Hematopoietic multipotent progenitor cell (in vitro differentiated cells): ENCODE data around the gene ENTPD6. TPM values are rescaled to one million over a fixed set of nuclear protein-coding genes. Genes with fewer than 3 reads are reported as not detected.
"Not testable (repeated sequence)": the region's sequence is repeated elsewhere in the genome, so short reads cannot be mapped to it uniquely, and the experiment has no call there.

Source experiments
- DNase-seq, 3 donors: peaks; one replicate each; pipeline ENCODE4 v3.0.0-alpha.2; 2011 to 2015; ENCODE audit warnings: low read depth in 2 of 3, low spot score in 2 of 3
- total RNA-seq: library from RNA; depleted of rRNA; stranded (reverse); fragments of >200 nt; gene quantifications from one replicate; pipeline ENCODE4 v1.2.3, GENCODE V29; 2012

The ENTPD6 gene
- total RNA-seq, 1 donor = 43.6 TPM

DNA sequence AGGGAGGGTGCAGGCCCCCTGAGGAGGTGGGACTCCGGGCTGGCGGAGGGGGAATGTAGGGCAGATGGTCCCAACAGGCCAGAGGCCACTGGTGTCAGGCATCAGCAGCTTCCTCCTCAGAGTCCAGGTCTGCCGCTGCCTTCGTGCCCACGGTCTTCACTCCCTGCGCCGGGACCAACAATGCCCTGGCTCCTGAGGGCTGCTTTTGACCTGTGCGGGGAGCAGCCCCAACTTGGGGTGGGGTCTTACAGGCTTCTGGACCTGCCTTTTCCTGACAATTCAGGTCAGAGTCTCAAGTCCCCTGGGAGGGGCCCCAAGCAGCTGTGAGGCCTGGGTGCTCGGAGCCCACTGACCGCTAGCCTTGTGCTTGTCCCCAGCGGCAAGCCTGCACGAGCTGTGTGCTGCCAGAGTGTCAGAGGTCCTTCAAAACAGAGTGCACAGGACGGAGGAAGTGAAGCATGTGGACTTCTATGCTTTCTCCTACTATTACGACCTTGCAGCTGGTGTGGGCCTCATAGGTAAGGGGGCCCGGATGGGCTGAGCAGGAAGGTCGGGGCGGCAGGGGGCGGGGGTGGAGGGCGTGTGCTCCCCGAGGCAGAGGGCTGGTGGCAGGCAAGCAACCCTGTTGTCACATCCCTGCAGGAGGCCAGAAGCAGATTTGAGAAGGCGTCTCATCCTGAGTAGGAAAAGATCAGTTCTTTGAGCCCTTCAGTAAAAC, 27.1 kb downstream of the ENTPD6 start:
- no peak for DNase-seq

DNA sequence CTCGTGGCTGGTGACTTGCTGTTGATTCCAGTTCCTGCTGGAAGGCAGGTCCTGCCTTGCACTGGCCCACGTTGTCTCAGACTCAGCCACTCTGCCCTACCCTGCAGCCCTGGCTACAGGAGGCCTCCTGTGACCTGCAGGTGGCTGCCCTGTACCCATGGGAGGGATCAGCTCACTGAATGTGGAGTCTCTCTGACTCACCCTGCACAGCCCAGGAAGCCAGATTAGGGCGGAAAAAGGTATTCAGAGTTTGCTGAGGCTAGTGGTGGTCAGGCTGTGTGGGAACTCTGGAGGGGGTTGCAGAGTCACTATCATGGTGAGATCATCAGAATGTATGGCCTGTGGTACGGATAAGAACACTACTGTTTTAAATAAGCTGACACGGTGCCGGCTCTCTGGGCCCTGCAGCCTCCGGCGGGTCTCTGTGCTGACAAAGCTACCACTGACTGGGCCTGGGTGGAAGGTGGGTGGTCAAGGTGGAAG, 27.7 kb downstream of the ENTPD6 start:
- no peak for DNase-seq

DNA sequence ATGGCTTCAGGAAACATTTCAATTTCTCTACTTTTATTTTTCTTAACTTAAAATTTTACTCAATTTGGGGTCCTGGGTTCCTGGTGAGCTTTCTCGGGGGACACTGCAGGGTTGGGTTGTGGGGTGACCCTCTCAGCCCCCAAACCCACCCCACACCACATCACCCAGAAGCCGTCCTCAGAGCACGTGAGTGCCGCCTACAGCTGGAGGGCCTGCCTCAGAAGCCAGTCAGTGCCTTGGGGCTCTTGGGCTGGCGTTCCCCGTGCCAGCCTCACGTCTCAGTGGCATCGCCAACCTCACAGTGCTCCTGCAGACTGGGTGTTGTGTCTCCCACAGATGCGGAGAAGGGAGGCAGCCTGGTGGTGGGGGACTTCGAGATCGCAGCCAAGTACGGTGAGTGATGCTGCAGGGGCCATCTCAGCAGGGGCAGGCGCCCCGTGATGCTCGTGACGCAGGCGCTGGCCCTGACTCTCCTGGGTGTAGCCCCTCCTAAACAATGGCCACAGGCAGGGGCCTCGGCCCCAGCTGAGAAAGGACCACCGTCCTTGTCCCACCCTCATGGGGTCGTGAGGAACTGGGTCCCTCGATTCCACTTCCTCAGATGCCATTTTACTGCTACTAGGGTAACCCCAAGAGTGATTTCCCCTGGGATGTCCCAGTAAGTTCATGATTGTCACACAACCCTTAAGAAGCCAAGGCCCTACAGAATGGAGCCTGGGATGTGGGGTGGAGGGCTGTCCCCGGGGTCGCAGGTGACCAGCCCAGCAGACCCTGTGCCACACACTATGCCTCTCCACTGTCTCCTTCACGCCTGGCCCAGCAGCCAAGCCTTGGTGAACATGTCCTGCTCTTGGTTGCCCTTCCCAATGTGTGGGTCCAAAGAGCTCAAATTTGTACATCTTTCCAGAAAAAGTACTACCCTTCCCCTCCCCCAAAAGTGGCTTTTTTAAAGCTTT, 28.5 kb downstream of the ENTPD6 start:
- DNase-seq = no peak

DNA sequence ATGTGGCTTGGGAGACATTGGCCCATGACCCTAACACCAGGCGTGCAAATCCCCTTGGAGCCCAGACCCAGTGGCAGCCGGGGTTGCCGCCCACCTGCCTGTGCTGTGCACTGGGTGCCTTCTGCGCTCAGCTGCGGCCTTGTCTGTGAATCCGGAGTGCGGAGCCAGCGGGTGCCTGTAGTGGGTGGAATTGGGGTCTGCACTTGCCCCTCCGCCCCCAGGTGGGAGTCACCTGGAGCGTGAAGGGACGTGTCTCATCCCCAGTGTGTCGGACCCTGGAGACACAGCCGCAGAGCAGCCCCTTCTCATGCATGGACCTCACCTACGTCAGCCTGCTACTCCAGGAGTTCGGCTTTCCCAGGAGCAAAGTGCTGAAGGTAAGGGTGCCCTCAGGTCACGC, 29.4 kb downstream of the ENTPD6 start:
- DNase-seq = no peak

DNA sequence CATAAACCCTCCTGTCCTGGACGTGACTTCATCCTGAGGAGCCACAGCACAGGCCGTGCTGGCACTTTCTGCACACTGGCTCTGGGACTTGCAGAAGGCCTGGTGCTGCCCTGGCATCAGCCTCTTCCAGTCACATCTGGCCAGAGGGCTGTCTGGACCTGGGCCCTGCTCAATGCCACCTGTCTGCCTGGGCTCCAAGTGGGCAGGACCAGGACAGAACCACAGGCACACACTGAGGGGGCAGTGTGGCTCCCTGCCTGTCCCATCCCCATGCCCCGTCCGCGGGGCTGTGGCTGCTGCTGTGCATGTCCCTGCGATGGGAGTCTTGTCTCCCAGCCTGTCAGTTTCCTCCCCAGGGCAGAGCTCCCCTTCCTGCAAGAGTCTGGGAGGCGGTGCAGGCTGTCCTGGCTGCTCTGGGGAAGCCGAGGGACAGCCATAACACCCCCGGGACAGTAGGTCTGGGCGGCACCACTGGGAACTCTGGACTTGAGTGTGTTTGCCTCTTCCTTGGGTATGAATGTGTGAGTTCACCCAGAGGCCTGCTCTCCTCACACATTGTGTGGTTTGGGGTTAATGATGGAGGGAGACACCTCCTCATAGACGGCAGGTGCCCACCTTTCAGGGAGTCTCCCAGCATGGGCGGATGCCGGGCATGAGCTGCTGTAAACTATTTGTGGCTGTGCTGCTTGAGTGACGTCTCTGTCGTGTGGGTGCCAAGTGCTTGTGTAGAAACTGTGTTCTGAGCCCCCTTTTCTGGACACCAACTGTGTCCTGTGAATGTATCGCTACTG, 30.3 kb downstream of the ENTPD6 start:
- DNase-seq = no peak

DNA sequence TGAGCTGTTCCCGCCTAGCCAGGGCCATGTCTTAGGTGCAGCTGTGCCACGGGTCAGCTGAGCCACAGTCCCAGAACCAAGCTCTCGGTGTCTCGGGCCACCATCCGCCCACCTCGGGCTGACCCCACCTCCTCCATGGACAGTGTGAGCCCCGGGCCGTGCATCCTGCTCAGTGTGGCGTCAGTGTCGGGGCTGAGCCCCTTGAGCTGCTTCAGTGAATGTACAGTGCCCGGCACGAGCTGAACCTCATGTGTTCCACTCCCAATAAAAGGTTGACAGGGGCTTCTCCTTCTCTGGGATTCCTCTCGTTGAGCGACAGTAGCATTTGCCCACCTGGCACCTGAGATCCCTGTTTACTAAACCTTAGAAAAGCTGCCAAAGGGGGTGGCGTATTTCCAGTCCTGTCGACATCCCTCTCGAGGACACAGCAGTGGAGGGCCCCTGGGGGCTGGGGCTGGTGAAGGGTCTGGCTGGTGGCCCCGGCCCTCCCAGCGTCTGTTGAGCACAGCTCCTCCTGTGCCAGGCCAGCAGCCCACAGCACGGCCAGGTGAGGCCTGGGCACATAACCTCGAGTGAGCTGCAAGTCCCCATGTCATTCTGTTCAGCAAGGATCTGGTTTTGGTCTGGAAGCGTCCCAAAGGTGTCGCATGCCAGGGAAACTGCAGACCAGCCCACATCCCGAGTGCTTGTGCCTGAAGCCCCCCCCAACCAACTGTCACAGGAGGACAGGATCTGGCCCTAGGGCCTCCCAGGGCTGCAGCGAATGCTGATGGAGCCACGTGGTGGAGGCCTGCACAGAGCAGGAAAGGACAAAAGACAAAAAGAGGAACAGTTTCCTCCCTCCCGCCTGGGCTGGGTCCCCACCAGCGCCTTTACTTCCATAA, 31.2 kb downstream of the ENTPD6 start:
- DNase-seq = no peak

DNA sequence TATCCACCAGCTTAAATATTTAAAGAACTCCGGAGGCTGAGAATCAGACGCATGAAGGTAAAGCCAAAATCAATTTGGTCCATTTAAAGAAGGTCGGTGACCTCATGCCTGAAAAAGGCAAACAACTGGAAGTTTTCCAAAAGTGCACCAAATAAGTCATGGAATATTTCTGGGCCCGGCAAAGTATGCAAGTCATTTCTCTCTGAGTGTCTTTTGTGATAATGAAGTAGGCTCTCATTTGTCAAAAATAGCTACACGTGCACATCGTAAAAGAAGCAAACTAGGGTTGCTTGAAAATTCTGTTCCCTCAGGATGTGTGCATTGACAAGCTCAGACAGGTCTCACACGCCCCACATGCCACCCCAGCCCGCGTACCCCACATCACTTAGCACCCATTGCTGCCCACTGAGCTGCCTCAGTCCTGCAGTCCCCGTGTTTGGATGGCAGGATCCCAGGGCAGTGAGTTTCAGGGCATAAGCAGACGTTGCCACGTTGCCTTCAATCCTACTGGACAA, 31.9 kb downstream of the ENTPD6 start:
- no peak for DNase-seq

DNA sequence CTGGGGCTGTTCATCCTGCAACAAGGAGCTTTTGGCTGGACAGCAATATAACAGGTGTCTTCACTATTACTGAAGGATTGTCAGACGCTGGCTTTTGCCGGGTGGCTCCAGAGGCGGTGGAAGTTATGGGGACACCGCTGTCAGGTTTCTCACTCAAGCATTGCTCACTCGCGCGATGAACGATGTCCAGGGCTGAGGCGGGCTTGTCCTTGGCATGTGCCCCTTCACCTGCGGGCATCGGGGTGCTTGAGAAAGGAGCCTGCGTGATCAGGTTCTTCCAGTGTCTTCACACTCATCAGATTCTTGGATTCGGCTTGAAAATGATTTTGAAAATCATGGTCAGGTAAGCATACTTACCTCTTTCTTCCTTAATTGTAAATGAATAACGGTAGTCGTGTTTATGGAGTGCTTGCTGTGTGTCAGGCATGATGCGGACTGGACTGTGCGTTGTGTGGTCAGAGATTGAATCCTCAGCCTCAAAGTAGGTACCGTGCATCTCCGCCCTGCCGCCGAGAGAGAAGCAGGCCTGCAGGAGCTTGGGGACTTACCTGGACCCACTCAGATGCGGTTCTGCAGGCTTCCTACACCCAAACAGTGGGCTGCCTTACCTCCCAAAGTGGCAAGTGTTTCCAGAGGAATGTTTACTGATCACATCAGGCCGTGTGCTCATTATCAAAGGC, 34.1 kb downstream of the ENTPD6 start:
- no peak for DNase-seq

DNA sequence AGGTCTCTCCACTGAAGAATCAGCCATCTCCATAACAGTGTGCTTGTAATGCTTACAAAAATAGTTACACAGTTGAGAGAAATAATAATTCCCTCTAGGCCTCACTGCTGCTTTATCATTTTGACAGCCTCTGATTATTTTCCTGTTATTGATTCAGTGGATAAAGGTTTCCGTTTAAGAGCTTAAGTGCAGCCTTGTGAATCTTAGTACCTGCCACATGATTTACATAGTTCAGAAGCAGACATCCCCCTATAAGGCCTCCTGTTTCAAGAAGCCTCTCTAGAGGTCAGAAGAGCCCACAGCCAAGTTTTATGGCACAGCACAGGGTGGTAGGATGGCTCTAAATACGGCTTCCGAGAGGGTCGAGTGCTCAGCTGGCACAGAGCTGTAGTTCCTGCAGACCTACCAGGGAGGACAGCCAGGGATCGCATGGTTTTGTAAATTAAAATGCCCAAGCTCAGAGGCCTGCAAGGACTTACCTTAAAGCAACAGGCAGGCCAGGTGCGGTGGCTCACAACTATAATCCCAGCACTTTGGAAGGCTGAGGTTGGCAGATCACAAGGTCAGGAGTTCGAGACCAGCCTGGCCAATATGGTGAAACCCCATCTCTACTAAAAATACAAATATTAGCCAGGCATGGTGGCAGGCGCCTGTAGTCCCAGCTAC, 34.8 kb downstream of the ENTPD6 start:
- DNase-seq = no peak

DNA sequence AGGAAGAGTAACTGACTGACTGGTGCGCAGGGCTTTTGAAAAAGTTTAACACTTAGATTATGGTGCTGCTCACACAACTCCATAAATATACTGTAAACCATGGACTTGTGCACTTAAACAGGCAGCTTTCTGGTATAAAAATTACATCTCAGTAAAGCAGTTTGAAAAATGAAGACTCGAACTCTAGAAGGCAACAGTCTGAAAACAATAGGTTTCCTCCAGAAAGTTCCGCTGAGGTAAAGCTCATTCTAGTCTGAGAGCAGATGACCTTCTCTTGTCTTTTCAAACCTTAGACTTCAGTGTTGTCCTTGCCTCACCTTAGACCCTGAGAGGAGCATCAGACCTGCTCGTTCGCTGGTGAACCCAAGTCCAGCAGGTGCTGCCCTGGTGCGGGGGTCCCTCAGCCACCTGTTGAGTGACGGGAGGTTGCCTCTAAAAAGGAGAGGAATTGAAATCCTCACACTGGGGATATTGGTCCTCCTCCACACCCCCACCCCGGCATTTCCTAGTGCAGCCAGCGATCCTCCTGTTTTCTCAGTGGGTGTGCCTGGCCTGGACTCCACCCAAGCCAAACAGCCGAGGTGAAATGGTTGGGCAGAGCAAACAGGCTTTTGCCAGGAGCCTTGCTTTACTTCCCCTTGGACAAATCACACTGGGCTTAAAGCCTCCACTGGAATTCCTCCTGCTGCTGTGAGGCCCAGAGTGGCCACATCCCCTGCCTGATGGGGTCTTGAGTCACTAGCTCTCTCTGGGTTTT, 37.7 kb downstream of the ENTPD6 start:
- DNase-seq = no peak

DNA sequence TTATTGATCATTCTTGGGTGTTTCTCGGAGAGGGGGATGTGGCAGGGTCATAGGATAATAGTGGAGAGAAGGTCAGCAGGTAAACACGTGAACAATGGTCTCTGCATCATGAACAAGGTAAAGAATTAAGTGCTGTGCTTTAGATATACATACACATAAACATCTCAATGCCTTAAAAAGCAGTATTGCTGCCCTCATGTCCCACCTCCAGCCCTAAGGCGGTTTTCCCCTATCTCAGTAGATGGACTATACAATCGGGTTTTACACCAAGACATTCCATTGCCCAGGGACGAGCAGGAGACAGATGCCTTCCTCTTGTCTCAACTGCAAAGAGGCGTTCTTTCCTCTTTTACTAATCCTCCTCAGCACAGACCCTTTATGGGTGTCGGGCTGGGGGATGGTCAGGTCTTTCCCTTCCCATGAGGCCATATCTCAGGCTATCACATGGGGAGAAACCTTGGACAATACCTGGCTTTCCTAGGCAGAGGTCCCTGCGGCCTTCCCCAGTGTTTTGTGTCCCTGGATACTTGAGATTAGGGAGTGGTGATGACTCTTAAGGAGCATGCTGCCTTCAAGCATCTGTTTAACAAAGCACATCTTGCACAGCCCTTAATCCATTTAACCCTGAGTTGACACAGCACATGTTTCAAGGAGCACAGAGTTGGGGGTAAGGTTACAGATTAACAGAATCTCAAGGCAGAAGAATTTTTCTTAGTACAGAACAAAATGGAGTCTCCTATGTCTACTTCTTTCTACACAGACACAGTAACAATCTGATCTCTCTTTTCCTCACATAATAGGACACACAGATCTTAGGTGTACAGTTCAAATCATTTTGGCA, 38.7 kb downstream of the ENTPD6 start:
- DNase-seq = not testable (repeated sequence)

DNA sequence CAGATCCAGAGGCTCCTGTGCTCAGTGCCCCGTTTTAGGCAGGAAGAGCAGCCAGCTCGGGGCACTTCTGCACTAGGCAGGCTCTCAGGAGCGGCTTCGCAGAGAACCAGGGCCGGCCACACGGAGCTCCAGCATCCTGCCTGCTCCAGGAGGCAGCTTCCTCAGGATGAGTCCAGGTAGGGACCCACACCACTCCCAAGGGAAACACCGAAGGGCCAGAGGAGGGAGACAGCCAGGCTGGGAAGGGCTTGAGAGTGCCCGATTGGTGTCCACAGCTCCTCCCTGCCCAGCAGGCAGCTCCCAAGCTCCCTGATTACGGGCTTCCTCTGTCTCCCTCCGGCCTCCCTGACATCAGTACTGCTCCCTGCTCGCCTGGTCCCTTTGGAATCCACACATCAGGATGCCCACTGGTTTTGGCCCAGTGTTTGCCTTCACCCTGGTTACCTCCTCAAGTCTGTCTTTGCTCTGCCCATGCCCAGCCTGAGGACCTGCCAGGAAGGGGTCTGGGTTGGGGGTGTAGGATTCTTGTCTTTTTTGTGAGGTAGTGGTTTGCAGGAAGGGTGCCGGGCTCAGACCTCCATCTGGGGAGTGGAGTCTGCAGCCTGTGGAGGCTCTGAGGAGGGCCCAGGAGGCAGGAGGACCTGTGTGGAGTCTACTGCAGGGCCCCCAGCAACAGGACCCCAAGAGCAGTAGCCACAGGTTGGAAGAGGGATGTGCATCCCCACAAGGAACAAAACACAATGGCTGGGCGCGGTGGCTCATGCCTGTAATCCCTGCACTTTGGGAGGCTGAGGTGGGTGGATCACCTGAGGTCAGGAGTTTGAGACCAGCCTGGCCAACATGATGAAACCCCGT, 41.2 kb downstream of the ENTPD6 start:
- no peak for DNase-seq

DNA sequence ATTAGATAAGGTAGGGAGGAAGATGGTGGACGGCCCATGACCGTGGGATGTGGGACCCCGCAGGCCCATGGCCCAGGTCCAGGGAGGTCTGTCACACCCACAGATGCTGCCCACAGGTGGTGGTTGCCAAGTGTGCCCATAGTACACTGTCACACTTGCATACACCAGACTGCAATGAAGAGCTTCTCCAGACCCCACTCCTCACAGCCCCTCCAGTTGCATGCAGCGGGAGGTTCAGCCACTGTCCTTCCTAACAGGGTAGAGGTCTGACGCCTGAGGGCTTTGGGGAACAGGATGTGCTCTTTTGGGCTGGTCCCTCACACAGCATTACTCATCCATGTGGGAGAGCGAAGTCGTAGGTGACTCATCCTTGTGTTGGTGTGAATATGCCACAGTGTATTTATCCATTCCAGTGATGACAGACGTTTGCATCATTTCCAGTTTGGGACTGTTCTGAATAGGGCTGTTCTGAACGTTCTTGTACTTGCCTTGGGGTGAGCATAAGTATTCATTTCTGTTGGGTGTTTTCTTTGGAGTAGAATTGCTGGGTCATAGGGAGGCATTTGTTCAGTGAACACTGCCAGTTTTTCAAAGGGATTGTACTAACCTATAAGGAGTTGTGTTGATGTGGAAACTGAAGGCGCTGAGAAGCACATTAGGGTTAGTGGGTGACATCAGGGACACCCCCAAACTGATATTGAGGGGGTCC, 42.3 kb downstream of the ENTPD6 start:
- DNase-seq = peak in 1 of 3 donors; percentile 26

DNA sequence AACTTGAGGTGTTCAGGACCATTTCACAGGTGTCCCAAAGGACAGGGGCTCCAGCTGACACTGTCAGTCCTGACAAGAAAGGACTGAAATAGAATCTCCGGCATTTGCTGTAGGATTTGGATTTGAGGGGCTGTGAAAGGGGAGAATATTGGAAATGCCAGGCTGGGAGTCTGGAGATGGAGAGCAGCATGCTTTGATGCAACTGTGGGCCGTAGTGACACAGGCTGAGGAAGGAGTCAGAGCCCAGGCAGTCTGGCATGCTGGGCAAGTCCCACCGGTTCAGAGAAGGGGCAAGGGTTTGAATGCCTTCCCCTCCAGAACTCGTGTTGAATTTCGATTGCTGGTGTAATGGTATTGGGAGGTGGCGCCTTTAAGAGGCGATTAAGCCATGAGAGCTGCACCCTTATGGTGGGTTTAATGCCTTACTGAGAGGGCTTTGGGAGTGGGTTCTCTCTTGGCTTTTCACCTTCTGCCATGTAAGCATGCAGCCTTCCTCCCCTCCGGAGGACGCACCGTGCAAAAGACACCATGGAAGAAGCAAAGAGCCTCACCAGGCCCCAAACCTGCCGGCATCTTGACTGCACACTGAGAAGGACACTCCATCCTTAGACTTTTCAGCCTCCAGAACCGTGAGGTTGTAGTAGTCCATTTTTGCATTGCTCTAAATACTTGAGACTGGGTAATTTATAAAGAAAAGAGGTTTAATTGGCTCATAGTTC, 43.0 kb downstream of the ENTPD6 start:
- no peak for DNase-seq
